Muscle layer of colon (tissue), 2 donors: ENCODE measurements around the gene CRB3.
A peak's percentile ranks its signal among the peaks of the same experiment; 100 is the strongest.
"Not testable (repeated sequence)": the region's sequence is repeated elsewhere in the genome, so short reads cannot be mapped to it uniquely, and the experiment has no call there.

Source experiments
- H3K27ac ChIP-seq: one replicate; pipeline ENCODE4 v1.7.0; 2013; ENCODE audit warnings: low read depth, mild to moderate bottlenecking, low read length, moderate library complexity
- H3K27me3 ChIP-seq, 2 donors: one replicate each; pipeline ENCODE4 v1.7.0; 2013; ENCODE audit warnings: low read length in 2 of 2, mild to moderate bottlenecking in 2 of 2; ENCODE audit not compliant: insufficient read depth in 2 of 2, control insufficient read depth in 1 of 2
- H3K36me3 ChIP-seq: one replicate; pipeline ENCODE4 v1.7.0; 2013; ENCODE audit warnings: mild to moderate bottlenecking, low read length; ENCODE audit not compliant: insufficient read depth
- H3K4me1 ChIP-seq: one replicate; pipeline ENCODE4 v1.7.0; 2013; ENCODE audit warnings: mild to moderate bottlenecking, low read length; ENCODE audit not compliant: insufficient read depth
- H3K4me3 ChIP-seq, 2 donors: one replicate each; pipeline ENCODE4 v1.7.0; 2013; ENCODE audit warnings: low read length in 2 of 2, low read depth in 1 of 2, mild to moderate bottlenecking in 1 of 2, moderate library complexity in 1 of 2
- H3K9ac ChIP-seq: one replicate; pipeline ENCODE4 v1.7.0; 2013; ENCODE audit warnings: low read length
- H3K9me3 ChIP-seq: one replicate; pipeline ENCODE4 v1.7.0; 2013; ENCODE audit warnings: mild to moderate bottlenecking, low read length
- donor health status: abdominal sarcoma.
- donor health status: Adenocarcinoma of cecum.

Gene CRB3

GRCh38 chr19:6424939-6425731, 38.9 kb upstream of the CRB3 start:
- peak overlapping the region; percentile 7 to 41 for H3K4me3 ChIP-seq
- H3K27ac ChIP-seq = peak overlapping the region; percentile 61
- no peak overlapping the region for H3K9ac ChIP-seq
- H3K4me1 ChIP-seq = peaks cover 28% of the 10 kb centered on the region
- no peaks in the 10 kb centered on the region for H3K9me3 ChIP-seq
- H3K27me3 ChIP-seq = no peaks in the 10 kb centered on the region
- peaks cover 10% of the 10 kb centered on the region for H3K36me3 ChIP-seq

- Histone ChIP-seq H3K9ac (no peak overlapping the region), H3K4me1 (peaks cover 28% of the 10 kb centered on the region), H3K27ac (peak overlapping the region; percentile 61), H3K9me3 (no peaks in the 10 kb centered on the region), H3K27me3 (no peaks in the 10 kb centered on the region), H3K36me3 (peaks cover 2% of the 10 kb centered on the region), H3K4me3 (peak overlapping the region; percentile 7 to 41)
These were observed 38.1 kb upstream of the CRB3 start for GRCh38 chr19:6425732-6426620.

DNA sequence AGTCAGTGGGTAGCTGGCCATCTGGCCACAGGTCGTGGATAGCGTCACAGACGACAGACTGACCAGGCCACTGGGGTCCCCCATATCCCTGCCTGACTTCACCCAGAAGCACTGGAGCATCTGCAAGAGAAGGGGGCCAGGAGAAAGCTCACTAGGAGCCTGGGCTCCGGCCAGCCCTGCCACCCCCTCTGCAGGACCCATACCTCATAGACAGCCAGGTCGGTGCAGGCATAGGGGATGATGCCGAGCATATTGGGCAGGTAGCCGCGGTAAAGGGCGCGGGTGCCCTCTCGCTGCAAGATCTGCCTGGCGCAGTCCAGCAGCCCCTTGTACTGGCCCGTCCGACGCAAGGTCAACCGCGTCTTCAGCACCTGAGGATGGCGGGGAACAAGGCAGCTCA, 36.9 kb upstream of the CRB3 start:
- Histone ChIP-seq H3K9ac (no peak overlapping the region), H3K9me3 (no peaks in the 10 kb centered on the region)

GRCh38 chr19:6428692-6429418, 35.2 kb upstream of the CRB3 start:
- not testable (repeated sequence) for H3K27me3 ChIP-seq, H3K27ac ChIP-seq, H3K4me3 ChIP-seq, H3K36me3 ChIP-seq, H3K9me3 ChIP-seq, H3K4me1 ChIP-seq, H3K9ac ChIP-seq

More for the DNA sequence above, 36.9 kb upstream of the CRB3 start:
- Histone ChIP-seq H3K4me1 (peaks cover 23% of the 10 kb centered on the region), H3K27me3 (no peaks in the 10 kb centered on the region), H3K27ac (no peak overlapping the region), H3K4me3 (no peak overlapping the region), H3K36me3 (no peaks in the 10 kb centered on the region)

DNA sequence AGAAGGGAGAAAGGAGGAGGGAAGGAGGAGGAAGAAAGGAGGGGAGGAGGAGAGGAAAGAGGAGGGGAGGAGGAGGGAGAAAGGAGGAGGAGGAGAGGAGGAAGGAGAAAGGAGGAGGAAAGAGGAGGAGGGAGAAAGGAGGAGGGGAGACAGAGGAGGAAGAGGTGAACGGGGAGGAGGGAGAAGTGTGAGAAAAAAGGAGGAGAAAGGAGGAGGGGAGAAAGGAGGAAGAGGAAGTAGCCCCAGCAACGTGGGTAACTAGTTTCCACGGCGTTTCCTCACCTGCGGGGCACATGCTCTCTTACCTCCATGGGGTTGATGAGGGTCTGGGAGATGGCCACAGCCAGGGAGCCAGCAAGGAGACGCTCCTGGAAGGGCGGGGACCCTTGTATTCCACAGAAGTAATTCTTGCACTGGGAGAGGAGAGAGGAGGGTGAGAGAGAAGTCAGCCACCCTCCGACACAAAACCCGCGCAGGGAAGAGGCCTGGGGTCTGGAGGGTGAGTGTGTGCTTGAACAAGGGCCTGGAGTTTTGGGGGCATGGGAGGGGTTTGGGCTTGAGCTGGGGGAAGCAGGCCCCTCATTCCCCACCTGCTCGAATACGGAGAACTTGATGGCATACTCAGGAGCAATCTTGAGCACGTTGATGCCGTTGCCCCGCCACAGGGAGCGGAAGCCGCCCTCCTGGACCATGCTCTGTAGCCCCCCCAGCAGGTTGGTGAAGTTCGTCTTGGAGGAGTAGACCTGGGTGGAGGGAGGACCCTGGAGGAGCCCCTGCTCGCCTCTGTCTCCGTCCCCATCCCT, 34.5 kb upstream of the CRB3 start:
- Histone ChIP-seq H3K27ac (no peak overlapping the region), H3K9ac (no peak overlapping the region), H3K4me1 (peaks cover 7% of the 10 kb centered on the region), H3K27me3 (no peaks in the 10 kb centered on the region), H3K4me3 (no peak overlapping the region), H3K36me3 (no peaks in the 10 kb centered on the region), H3K9me3 (no peaks in the 10 kb centered on the region)

GRCh38 chr19:6431891-6432290, 32.2 kb upstream of the CRB3 start:
- no peaks in the 10 kb centered on the region for H3K36me3 ChIP-seq
- H3K9me3 ChIP-seq = no peaks in the 10 kb centered on the region
- no peak overlapping the region for H3K4me3 ChIP-seq
- no peaks in the 10 kb centered on the region for H3K4me1 ChIP-seq
- no peaks in the 10 kb centered on the region for H3K27me3 ChIP-seq
- H3K27ac ChIP-seq = no peak overlapping the region
- no peak overlapping the region for H3K9ac ChIP-seq

- Histone ChIP-seq H3K4me1 (no peaks in the 10 kb centered on the region), H3K36me3 (no peaks in the 10 kb centered on the region), H3K9ac (no peak overlapping the region), H3K4me3 (no peak overlapping the region), H3K9me3 (no peaks in the 10 kb centered on the region), H3K27ac (no peak overlapping the region), H3K27me3 (no peaks in the 10 kb centered on the region)
These were observed 30.9 kb upstream of the CRB3 start for GRCh38 chr19:6433165-6433564.

DNA sequence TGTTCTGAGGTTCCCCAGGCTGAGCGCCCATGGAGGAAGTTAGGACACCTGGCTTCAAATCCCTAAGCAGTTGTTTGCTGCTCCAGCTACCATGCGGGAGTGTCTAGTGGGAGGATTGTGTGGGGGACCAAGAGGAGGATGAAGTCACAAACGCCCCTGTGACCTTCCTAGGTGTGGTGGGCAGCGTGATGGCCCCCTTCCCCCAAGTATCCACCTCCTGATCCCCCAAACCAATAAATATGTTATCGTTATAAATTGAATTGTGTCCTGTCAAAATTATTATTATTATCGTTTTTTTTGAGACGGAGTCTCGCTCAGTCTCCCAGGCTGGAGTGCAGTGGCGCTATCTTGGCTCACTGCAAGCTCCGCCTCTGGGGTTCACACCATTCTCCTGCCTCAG, 30.4 kb upstream of the CRB3 start, which contains the start of gene SLC25A41:
SLC25A41 (minus strand) TSS at position 101 of the 400 bp plus-strand sequence; CDS start at position 31, 70 bp downstream.
- H3K36me3 ChIP-seq = no peaks in the 10 kb centered on the region
- H3K9ac ChIP-seq = no peak within 1 kb of the TSS
- no peaks in the 10 kb centered on the region for H3K4me1 ChIP-seq
- H3K9me3 ChIP-seq = no peaks in the 10 kb centered on the region
- no peak within 1 kb of the TSS for H3K4me3 ChIP-seq
- no peak within 1 kb of the TSS for H3K27ac ChIP-seq
- no peaks in the 10 kb centered on the region for H3K27me3 ChIP-seq

GRCh38 chr19:6439743-6440142, 24.3 kb upstream of the CRB3 start:
- H3K36me3 ChIP-seq = no peaks in the 10 kb centered on the region
- H3K27me3 ChIP-seq = no peaks in the 10 kb centered on the region
- H3K9ac ChIP-seq = no peak overlapping the region
- H3K4me3 ChIP-seq = no peak overlapping the region
- H3K4me1 ChIP-seq = no peaks in the 10 kb centered on the region
- no peak overlapping the region for H3K27ac ChIP-seq
- no peaks in the 10 kb centered on the region for H3K9me3 ChIP-seq

DNA sequence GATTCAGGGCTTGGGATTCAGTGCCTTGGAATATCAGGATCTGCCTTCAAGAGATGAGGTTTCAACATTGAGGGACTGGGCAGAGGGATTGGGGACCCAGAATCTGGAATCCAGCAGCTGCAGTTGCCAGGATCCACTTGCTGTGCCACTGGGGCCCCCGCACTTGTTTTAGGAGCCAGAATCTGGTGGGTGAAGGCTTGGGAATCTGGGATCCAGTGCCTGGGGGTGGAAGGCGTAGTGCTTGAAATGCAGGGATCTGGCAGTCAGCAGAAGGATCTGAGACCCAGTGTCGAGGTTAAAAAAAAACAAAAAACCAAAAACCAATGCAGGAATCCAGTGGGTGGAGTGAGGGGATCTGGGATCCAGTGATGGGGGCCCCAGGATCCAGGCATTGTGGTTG, 23.2 kb upstream of the CRB3 start:
- Histone ChIP-seq H3K27ac (no peak overlapping the region), H3K4me1 (no peaks in the 10 kb centered on the region), H3K4me3 (no peak overlapping the region)

More for the DNA sequence above, 23.2 kb upstream of the CRB3 start:
- H3K9me3 ChIP-seq = no peaks in the 10 kb centered on the region
- H3K9ac ChIP-seq = no peak overlapping the region
- no peaks in the 10 kb centered on the region for H3K27me3 ChIP-seq
- no peaks in the 10 kb centered on the region for H3K36me3 ChIP-seq
